T-helper 2 cell treated with Interferon-gamma antibody and Interleukin-4, amounts not matched to agents 5 μg/mL and 100 μg/mL, for 36 hours (primary cell): ENCODE measurements around the gene OXER1.

ENCODE experiments used
- DNase-seq: peaks from one replicate; pipeline ENCODE4 v3.0.0; 2021; ENCODE audit warnings: low spot score
- H3K27ac Mint-ChIP-seq: one replicate; pipeline ENCODE4 v1.8.0; 2021; ENCODE audit warnings: mild to moderate bottlenecking, mixed read lengths
- H3K27me3 Mint-ChIP-seq: one replicate; pipeline ENCODE4 v1.8.0; 2021; ENCODE audit warnings: low read depth, mixed read lengths
- H3K36me3 Mint-ChIP-seq: one replicate; pipeline ENCODE4 v1.8.0; 2021; ENCODE audit warnings: low read depth, mixed read lengths
- H3K4me1 Mint-ChIP-seq: one replicate; pipeline ENCODE4 v1.8.0; 2021; ENCODE audit warnings: low read depth, mixed read lengths
- H3K4me3 Mint-ChIP-seq: one replicate; pipeline ENCODE4 v1.8.0; 2022; ENCODE audit warnings: mild to moderate bottlenecking, moderate library complexity, mixed read lengths
- H3K9me3 Mint-ChIP-seq: one replicate; pipeline ENCODE4 v1.8.0; 2021; ENCODE audit warnings: mixed read lengths

Gene OXER1

DNA sequence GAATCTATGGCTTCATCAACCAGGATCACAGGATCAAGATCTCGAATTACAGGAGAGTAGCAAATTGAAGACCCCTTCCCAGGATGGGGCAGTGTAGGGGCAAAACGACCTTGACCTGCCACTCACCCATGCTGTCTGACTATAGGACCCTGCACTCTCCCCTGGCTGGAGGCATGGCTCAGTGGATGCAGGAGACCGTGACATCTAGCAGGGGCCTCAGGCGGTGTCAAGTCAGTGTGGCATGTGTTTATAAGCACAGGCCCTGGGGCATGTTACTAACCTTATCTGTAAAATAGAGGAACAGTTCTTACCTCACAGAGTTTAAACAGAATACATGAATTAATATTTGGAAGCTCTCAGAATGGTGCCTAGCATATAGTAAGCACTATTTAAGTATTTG is 24.9 kb upstream of the OXER1 start:
- Mint-ChIP-seq H3K27ac (no peak overlapping the region), H3K36me3 (peaks cover 5% of the 10 kb centered on the region), H3K4me3 (no peak overlapping the region), H3K4me1 (peaks cover 19% of the 10 kb centered on the region), H3K9me3 (no peaks in the 10 kb centered on the region), H3K27me3 (peaks cover 24% of the 10 kb centered on the region)
- no peak for DNase-seq

DNA sequence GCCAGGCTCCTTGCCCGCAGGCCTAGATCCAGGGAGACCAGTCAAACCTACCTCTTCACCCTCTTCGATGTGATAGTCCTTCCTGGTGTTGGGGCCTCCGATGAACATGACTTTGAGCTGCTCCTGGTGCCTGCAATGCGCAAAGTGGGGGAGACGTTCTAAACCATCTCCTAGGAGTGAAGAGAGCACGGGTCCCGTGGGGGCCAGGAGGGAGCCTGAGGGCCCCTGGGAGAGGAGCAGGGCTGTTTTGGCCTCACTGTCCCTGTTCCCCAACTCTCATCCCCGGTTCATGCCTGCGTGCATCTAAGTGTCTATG is 24.5 kb upstream of the OXER1 start:
- no peak overlapping the region for H3K4me3 Mint-ChIP-seq
- H3K36me3 Mint-ChIP-seq: peaks cover 5% of the 10 kb centered on the region
- H3K9me3 Mint-ChIP-seq: no peaks in the 10 kb centered on the region
- peaks cover 20% of the 10 kb centered on the region for H3K27me3 Mint-ChIP-seq
- no peak overlapping the region for H3K27ac Mint-ChIP-seq
- H3K4me1 Mint-ChIP-seq: peaks cover 15% of the 10 kb centered on the region
- no peak for DNase-seq

DNA sequence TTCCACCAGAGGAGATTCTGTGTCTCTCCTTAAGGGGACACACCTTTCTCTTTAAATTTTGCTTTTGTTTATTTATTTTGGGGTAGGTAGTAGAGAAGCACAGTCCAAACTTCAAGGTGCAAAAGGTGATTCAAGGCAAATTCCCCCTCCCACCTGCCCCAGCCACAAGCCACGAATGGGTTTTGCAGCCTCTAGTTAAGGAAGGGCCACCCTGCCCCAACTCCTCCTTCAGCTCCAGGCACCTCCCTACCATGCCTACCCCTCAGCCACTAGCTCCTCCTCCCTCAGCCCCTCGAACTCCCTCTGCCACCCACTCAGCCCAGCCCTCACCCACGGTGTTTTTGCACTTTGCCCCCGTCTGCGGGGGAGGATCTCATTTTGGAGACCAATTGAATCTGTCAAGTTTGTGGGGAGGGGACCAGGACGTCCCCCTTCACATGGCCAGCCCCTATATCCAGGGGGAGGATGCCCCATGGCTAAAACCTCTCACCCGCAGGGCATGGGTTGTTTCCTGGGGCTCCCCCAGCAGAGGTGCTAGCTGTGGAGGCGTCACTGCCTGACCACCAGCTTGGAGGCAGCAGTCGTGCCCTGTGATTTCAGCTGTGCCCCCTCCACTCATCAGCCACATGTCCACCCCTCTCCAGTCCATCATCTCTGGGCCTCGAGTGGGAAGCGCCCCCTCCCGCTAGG is 24.0 kb upstream of the OXER1 start:
- DNase-seq: no peak
- peaks cover 17% of the 10 kb centered on the region for H3K27me3 Mint-ChIP-seq
- H3K4me1 Mint-ChIP-seq: peaks cover 12% of the 10 kb centered on the region
- H3K4me3 Mint-ChIP-seq: no peak overlapping the region
- H3K36me3 Mint-ChIP-seq: peaks cover 5% of the 10 kb centered on the region
- no peak overlapping the region for H3K27ac Mint-ChIP-seq
- H3K9me3 Mint-ChIP-seq: no peaks in the 10 kb centered on the region

DNA sequence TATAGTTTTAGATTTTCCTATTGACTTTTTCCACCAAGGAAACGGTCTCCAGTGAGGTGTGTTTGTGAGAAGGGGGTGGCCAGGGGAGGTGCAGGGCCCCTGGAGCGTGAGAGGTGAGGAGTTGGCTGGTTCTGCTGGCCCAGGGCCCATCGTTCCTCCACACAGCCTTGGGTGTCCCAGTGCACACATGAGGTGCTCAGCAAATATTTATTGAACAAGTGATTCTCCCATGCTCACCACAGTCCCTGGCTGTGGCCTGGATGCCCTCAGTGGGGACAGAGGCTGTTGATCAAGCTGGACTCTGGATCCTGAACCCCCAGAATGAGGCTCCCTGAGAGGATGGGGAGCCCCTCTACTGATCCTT is 23.5 kb upstream of the OXER1 start:
- Mint-ChIP-seq H3K36me3 (peaks cover 5% of the 10 kb centered on the region), H3K4me1 (peaks cover 12% of the 10 kb centered on the region), H3K27me3 (peaks cover 17% of the 10 kb centered on the region), H3K4me3 (no peak overlapping the region), H3K9me3 (no peaks in the 10 kb centered on the region), H3K27ac (no peak overlapping the region)
- DNase-seq: no peak

DNA sequence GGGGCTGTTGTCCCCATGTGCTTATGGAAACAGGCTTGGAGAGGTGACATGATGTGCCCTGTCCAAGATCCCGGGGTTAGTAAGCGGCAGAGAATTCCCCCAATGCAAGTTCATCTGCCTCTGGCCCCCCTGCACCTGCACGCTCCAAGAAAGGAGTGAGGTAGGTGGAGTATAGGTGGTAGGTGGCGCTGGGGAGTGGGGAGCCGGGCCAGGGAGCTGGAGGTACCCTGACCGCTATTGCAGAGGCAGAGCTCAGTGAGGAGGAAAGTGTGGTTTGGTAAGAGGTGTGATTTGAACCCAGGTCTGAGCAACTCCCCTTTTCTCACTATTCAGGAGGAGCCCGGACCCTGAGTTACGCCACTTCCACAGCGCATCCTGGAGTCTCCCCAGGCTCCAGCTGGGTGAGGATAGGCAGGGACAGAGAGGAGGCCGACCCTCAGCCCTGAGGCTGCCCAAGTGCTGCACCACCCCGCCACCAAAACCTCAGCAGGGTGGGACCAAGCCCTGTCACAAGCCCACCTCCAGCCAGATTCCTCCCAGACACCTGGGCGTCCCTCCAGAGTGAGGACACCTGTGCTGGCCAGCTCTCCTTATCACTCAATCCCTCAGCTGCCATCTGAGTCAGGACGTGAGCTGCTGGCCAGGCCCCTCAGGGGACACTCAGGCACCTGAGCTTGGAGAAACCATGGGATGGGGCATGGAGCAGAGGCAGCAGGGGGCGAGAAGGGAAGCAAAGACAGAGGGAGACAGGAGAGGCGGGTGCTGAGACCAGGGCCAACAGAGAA is 22.8 kb upstream of the OXER1 start:
- Mint-ChIP-seq H3K4me1 (peaks cover 9% of the 10 kb centered on the region), H3K9me3 (no peaks in the 10 kb centered on the region), H3K36me3 (peaks cover 4% of the 10 kb centered on the region), H3K4me3 (no peak overlapping the region), H3K27me3 (peaks cover 13% of the 10 kb centered on the region), H3K27ac (no peak overlapping the region)
- no peak for DNase-seq

DNA sequence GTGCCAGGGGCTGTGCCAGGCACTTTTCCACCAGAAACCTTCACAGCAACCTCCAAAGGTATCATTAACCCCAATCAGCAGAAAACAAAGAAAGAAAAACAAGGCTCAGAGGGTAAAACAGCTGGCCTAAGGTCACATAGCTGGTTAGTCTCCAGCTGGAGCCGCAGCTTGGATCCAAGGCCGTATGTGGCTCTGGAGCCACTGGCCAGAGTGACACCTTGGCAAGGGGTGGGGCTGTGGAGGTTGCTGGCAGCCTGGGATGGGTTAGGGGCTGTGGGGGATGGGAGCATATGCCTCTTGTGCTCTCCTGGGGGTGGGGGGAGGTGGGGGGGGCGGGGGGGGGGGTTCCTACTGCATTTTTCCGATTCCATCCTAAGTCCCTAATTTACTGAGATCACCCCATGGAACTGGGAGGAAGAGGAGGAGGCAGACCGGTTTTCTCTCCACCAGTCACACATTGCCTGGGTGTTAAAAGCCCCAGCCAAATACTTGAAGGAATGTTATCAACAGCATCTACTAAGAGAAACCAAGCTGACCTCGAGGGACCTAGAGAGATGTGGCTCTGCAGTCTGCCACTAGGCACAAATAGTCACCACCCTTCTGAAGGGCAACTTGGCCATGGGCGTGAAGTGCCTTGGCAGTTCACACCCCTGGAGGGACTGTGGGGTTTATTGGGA is 20.4 kb upstream of the OXER1 start:
- no peaks in the 10 kb centered on the region for H3K27me3 Mint-ChIP-seq
- peaks cover 5% of the 10 kb centered on the region for H3K4me1 Mint-ChIP-seq
- H3K9me3 Mint-ChIP-seq: peaks cover 4% of the 10 kb centered on the region
- no peak for DNase-seq
- H3K4me3 Mint-ChIP-seq: no peak overlapping the region
- H3K27ac Mint-ChIP-seq: no peak overlapping the region
- H3K36me3 Mint-ChIP-seq: peaks cover 2% of the 10 kb centered on the region

DNA sequence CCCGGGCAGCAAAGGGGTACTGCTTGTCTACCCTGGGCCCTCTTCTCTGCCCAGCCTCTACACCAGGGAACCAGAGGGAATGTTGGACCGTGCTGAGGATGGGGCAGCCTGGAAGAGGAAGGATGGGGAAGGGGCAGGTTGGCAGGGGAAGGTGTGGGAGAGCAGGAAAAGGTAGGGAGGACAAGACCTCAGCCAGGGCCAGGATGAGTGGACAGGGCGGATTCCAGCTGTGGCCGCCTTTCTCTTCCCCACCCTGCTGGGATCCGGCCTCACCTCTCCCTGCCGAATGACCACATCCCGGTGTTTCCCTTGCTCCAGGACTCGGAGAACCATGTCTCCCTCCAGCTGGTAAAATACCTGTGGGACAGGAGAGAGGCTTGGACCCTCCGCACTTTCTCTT is 19.6 kb upstream of the OXER1 start:
- H3K4me3 Mint-ChIP-seq: no peak overlapping the region
- peaks cover 5% of the 10 kb centered on the region for H3K4me1 Mint-ChIP-seq
- no peak overlapping the region for H3K27ac Mint-ChIP-seq
- H3K9me3 Mint-ChIP-seq: peaks cover 4% of the 10 kb centered on the region
- no peaks in the 10 kb centered on the region for H3K27me3 Mint-ChIP-seq
- DNase-seq: no peak
- H3K36me3 Mint-ChIP-seq: peaks cover 2% of the 10 kb centered on the region

DNA sequence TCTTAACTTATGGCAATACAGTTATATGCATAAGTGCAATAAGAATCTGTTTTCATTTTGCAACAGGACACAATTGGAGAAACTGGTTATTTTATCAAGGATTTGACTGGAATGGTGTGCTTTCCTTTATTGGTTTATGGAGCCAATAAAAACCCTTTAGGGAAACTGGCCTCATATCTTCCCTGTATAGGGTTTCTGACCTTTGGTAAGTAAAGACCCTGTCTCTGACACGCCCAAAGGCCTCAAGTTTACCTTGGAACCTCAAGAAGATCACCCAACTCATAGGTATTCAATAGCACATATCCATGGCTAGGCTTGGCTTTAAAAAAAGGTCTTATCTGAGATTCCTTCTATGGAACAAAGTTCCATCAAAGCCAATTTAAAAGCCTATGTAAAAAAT is 17.2 kb upstream of the OXER1 start:
- no peak overlapping the region for H3K27ac Mint-ChIP-seq
- H3K4me1 Mint-ChIP-seq: peaks cover 1% of the 10 kb centered on the region

DNA sequence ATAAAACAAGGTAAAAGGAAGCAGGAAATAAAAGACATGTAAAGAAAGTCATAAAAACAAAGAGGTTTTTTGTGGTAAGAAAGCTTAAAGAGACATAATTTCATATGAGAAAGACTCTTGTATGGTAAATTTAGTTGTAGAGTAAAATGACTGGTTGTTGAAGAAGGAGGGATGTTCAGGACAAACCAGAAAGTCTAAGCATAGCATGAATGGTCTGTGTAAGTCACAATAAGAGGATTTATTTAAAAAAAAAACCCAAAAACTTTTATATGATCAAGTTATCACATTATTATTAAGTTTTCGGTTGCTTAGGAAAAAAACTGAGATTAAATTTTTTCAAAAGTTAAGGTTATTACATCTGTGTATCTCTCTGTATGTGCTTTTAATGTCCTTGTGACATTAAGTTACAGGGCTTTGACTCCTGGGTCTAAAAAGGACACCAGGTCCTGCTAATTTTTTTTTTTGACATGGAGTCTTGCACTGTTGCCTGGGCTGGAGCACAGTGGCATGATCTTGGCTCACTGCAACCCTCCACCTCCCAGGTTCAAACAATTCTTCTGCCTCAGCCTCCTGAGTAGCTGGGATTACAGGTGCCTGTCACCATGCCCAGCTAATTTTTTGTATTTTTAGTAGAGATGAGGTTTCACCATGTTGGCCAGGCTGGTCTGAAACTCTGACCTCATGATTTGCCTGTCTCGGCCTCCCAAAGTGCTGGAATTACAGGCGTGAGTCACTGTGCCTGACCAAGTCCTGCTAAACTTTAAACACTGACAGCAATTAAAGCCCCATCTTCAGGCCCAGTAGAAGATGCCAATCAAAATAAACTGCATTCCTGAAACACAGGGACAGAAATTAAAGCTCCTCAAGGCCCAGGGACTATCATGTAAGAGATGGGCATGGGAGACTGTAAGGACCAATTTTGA is 14.2 kb upstream of the OXER1 start:
- Mint-ChIP-seq H3K27ac (no peak overlapping the region), H3K27me3 (no peaks in the 10 kb centered on the region), H3K36me3 (peaks cover 6% of the 10 kb centered on the region), H3K9me3 (peaks cover 12% of the 10 kb centered on the region), H3K4me3 (no peak overlapping the region), H3K4me1 (peaks cover 6% of the 10 kb centered on the region)
- no peak for DNase-seq

More for the DNA sequence above, 17.2 kb upstream of the OXER1 start:
- Mint-ChIP-seq H3K27me3 (no peaks in the 10 kb centered on the region), H3K4me3 (no peak overlapping the region), H3K9me3 (peaks cover 12% of the 10 kb centered on the region), H3K36me3 (peaks cover 6% of the 10 kb centered on the region)
- DNase-seq: no peak

DNA sequence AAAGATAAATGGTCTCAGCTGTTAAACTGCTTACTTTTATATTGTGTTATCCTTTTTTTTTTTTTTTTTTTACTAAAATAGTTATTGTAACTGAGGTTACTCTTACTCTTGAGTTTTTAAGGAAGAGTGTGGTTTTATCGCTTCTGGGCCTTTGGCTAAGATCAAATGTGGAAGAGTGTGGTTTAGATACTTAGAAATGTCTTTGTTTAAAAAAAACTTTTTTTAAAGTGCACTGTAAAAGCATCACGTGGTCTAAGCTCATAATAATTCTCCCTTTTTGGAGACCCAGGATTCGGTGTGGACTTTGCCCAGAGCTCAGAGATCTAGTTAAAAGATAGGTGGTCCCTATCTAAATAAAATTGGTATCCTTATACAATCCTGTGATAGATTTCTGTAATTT is 11.9 kb upstream of the OXER1 start:
- no peak for DNase-seq
- Mint-ChIP-seq H3K27ac (no peak overlapping the region), H3K27me3 (no peaks in the 10 kb centered on the region), H3K36me3 (peaks cover 6% of the 10 kb centered on the region), H3K9me3 (peaks cover 8% of the 10 kb centered on the region), H3K4me1 (peaks cover 6% of the 10 kb centered on the region), H3K4me3 (no peak overlapping the region)

DNA sequence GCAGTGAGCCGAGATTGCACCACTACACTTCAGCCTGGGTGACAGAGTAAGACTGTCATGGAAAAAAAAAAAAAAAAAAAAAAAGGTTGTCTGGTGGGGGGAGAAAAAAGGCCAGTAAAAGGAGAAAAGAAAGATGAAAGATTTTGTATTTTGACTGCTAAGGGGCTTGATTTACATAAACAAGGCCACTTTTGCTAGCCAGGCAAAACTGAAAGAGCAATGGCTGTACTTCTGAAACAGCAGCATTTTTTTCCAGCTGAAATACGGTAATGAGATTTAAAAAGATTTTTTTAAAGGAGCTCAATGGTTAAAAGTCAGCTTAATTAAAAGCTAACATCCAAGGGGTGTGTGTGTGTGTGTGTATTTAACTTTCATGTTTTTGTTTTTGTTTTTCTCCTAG is 11.3 kb upstream of the OXER1 start:
- H3K9me3 Mint-ChIP-seq: peaks cover 8% of the 10 kb centered on the region
- DNase-seq: no peak
- no peak overlapping the region for H3K4me3 Mint-ChIP-seq
- H3K27ac Mint-ChIP-seq: no peak overlapping the region
- peaks cover 4% of the 10 kb centered on the region for H3K36me3 Mint-ChIP-seq
- peaks cover 6% of the 10 kb centered on the region for H3K4me1 Mint-ChIP-seq
- H3K27me3 Mint-ChIP-seq: no peaks in the 10 kb centered on the region

DNA sequence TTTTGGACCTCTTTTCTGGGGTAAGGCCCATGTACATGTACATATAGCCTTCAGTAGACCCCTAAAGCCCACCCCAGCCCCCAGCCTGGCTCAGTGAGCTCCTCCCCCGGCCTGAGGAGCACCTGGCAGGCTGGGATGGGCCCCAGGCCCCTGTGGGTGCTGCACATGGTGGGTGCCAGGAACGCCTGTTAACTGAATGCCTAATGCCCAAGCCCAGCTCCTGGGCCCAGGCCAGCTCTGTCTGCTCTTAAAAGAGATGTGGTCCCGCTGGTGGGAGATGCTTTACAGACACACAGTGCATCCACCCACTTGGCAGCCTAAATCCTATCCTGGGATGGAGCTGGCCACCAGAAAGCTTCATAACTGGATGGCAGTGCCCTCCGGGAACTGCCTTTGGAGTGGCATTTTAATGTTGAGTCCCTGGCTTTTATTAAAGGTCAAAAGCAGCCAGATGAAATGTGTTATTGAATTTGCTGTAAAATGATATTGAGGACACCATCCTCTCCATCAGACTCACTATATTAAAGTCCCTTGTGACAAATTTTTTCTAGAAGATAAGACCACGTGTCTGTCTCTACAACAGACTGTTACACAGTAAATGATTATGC is 7.7 kb upstream of the OXER1 start:
- no peaks in the 10 kb centered on the region for H3K9me3 Mint-ChIP-seq
- no peaks in the 10 kb centered on the region for H3K36me3 Mint-ChIP-seq
- no peak overlapping the region for H3K4me3 Mint-ChIP-seq
- H3K27me3 Mint-ChIP-seq: no peaks in the 10 kb centered on the region
- no peak for DNase-seq
- peaks cover 6% of the 10 kb centered on the region for H3K4me1 Mint-ChIP-seq
- no peak overlapping the region for H3K27ac Mint-ChIP-seq

DNA sequence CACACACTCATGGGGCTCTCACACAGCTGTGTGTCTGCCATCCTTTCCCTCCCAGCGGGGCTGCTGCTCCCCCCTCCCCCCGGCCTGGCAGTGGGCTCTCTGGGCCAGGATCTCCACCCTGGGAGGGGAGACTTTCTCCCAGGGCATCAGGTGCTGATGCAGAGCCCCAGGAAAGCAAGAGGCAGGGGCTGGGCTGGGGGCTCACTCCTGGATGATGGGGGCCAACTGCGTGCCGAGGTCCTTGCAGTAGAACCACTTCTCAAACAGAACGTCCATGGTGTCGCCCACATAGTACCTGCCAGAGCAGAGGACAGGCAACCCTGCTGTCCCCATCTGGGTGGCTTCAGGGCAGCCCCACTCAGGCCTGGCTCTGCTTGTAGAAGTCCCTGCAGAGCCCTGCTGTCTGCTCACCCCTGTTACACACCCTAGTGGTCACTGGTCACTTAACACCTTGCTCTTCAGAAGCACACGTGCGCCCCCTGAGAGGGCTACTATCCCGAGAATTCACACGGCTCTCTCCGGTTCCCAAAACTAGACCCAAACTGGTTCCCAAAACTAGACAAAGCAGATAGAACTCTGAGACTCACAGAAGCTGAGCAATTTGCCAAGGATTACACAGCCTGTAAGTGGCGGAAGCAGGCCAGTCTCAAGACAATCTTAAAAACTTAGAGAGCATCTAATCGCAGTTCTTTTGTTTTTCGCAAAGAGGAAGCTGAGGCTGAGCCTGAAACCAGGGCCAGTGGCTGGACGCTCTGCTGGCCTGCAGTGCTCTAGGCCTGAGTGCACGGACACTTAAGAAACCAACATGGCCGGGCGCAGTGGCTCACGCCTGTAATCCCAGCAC is 6.6 kb upstream of the OXER1 start:
- Mint-ChIP-seq H3K27ac (no peak overlapping the region), H3K27me3 (no peaks in the 10 kb centered on the region), H3K36me3 (no peaks in the 10 kb centered on the region), H3K4me1 (peaks cover 1% of the 10 kb centered on the region), H3K9me3 (no peaks in the 10 kb centered on the region), H3K4me3 (no peak overlapping the region)
- no peak for DNase-seq
